ENCODE results near the gene PLEKHO2.

PLEKHO2 gene

GRCh38 chr15:64807051-64807749, 34.5 kb upstream of the PLEKHO2 start:
- Histone ChIP-seq H3K4me2 (ENCODE audit: low read length) (no peak overlapping the region), H3K4me3 (ENCODE audit: low read length) (no peak overlapping the region), H3K36me3 (replicated peaks; ENCODE audit: low read depth, low read length) (no peaks in the 10 kb centered on the region), H3K79me2 (ENCODE audit: low read length) (no peaks in the 10 kb centered on the region), H3K4me1 (ENCODE audit: low read length) (peaks cover 9% of the 10 kb centered on the region), H3K27ac (ENCODE audit: low read length) (no peak overlapping the region), H3K27me3 (ENCODE audit: low read depth, low read length) (peaks cover 6% of the 10 kb centered on the region; the same call in 1 of the 2 replicates), H2AFZ (ENCODE audit: low read depth, low read length) (no peak overlapping the region), H3K9ac (ENCODE audit: low read length) (no peak overlapping the region), H3K9me3 (ENCODE audit: insufficient read depth, low read length) (no peaks in the 10 kb centered on the region), H4K20me1 (ENCODE audit: insufficient read depth, low read length) (no peaks in the 10 kb centered on the region)
- TF ChIP-seq, protein P1, sequence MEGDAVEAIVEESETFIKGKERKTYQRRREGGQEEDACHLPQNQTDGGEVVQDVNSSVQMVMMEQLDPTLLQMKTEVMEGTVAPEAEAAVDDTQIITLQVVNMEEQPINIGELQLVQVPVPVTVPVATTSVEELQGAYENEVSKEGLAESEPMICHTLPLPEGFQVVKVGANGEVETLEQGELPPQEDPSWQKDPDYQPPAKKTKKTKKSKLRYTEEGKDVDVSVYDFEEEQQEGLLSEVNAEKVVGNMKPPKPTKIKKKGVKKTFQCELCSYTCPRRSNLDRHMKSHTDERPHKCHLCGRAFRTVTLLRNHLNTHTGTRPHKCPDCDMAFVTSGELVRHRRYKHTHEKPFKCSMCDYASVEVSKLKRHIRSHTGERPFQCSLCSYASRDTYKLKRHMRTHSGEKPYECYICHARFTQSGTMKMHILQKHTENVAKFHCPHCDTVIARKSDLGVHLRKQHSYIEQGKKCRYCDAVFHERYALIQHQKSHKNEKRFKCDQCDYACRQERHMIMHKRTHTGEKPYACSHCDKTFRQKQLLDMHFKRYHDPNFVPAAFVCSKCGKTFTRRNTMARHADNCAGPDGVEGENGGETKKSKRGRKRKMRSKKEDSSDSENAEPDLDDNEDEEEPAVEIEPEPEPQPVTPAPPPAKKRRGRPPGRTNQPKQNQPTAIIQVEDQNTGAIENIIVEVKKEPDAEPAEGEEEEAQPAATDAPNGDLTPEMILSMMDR (IDR thresholded peaks at IDR 0.05; ENCODE audit: low read depth, low read length) = no peak
- no peak for TF ChIP-seq EZH2phosphoT487 (IDR thresholded peaks at IDR 0.05; ENCODE audit: low read depth)

- H4K20me1 ChIP-seq (ENCODE audit: insufficient read depth, low read length) = no peaks in the 10 kb centered on the region
- no peak overlapping the region for H3K4me2 ChIP-seq (ENCODE audit: low read length)
- peaks cover 11% of the 10 kb centered on the region for H3K4me1 ChIP-seq (ENCODE audit: low read length)
- no peak overlapping the region for H3K9ac ChIP-seq (ENCODE audit: low read length)
- H3K27me3 ChIP-seq (ENCODE audit: low read depth, low read length) = peaks cover 6% of the 10 kb centered on the region; the same call in 1 of the 2 replicates
- TF ChIP-seq, protein P1 (IDR thresholded peaks at IDR 0.05; ENCODE audit: low read depth, low read length) = no peak
- no peak for TF ChIP-seq EZH2phosphoT487 (IDR thresholded peaks at IDR 0.05; ENCODE audit: low read depth)
- H2AFZ ChIP-seq (ENCODE audit: low read depth, low read length) = no peak overlapping the region
- H3K79me2 ChIP-seq (ENCODE audit: low read length) = no peaks in the 10 kb centered on the region
- H3K9me3 ChIP-seq (ENCODE audit: insufficient read depth, low read length) = no peaks in the 10 kb centered on the region
- no peak overlapping the region for H3K27ac ChIP-seq (ENCODE audit: low read length)
- no peak overlapping the region for H3K4me3 ChIP-seq (ENCODE audit: low read length)
- no peaks in the 10 kb centered on the region for H3K36me3 ChIP-seq (replicated peaks; ENCODE audit: low read depth, low read length)
Measured at GRCh38 chr15:64807751-64808222, 33.9 kb upstream of the PLEKHO2 start.

DNA sequence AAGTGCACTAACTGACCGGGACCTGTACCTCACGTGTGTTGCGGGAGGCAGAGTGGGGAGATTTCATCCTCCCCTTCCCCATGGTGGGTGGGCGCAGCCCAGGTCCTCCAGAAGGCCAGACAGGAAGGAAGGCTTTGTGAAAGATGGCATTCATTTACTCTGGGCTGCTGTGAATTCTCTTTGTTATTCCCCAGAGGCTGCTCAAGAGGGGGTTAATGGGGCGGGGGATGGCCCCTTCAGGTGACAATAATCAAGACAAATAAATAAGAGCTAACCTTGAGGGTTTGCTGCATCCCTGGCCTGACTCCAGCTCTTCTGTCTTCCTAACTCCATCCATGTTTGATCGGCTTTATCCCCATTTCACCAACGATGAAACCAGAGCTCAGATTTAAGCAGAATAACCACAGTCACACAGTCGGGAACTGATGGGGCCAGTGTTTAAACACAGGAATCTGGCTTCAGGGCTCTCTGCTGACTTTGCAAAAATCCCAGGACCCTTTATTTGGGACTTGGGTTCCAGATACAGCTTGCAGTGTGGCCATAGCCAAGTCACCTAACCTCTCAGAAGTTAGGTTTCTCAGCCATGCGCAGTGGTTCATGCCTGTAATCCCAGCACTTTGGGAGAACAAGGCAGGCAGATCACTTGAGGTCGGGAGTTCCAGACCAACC, 32.8 kb upstream of the PLEKHO2 start:
- no peak overlapping the region for H3K4me3 ChIP-seq (ENCODE audit: low read length)
- H3K79me2 ChIP-seq (ENCODE audit: low read length) = no peaks in the 10 kb centered on the region
- TF ChIP-seq, protein P1 (IDR thresholded peaks at IDR 0.05; ENCODE audit: low read depth, low read length) = no peak
- H2AFZ ChIP-seq (ENCODE audit: low read depth, low read length) = no peak overlapping the region
- no peaks in the 10 kb centered on the region for H3K9me3 ChIP-seq (ENCODE audit: insufficient read depth, low read length)
- H3K4me2 ChIP-seq (ENCODE audit: low read length) = no peak overlapping the region
- peaks cover 6% of the 10 kb centered on the region; the same call in 1 of the 2 replicates for H3K27me3 ChIP-seq (ENCODE audit: low read depth, low read length)
- no peak overlapping the region for H3K27ac ChIP-seq (ENCODE audit: low read length)
- no peaks in the 10 kb centered on the region for H4K20me1 ChIP-seq (ENCODE audit: insufficient read depth, low read length)
- H3K4me1 ChIP-seq (ENCODE audit: low read length) = peaks cover 11% of the 10 kb centered on the region
- H3K9ac ChIP-seq (ENCODE audit: low read length) = no peak overlapping the region
- H3K36me3 ChIP-seq (replicated peaks; ENCODE audit: low read depth, low read length) = no peaks in the 10 kb centered on the region
